Measurements from ENCODE around the gene KCNK4.
"Not testable (repeated sequence)": the region's sequence is repeated elsewhere in the genome, so short reads cannot be mapped to it uniquely, and the experiment has no call there.

Gene KCNK4

DNA sequence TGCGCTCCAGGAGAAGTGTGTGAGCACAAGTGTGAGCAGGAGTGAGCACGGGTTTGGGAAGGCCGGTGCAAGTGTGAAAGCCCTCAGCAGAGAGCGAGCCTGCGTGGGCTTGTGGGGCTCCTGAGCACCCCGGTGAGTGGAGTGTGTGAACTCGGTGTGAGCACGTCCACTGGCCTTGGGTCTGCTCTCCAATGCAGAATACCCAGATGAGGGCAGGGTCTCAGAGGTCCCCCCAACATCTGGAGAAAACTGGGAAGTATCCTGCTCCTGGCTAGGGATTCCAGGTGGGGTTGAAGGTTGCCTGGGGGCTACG, 15.4 kb downstream of the KCNK4 start:
- CTCF ChIA-PET, result interaction anchor here (7.1 to 8.2 kb wide), 2 partner anchors 9 to 46 kb away, joined by 111 to 127 read pairs; partner anchors contain the start of genes PRDX5 and TRMT112
- TF ChIP-seq, protein P1, sequence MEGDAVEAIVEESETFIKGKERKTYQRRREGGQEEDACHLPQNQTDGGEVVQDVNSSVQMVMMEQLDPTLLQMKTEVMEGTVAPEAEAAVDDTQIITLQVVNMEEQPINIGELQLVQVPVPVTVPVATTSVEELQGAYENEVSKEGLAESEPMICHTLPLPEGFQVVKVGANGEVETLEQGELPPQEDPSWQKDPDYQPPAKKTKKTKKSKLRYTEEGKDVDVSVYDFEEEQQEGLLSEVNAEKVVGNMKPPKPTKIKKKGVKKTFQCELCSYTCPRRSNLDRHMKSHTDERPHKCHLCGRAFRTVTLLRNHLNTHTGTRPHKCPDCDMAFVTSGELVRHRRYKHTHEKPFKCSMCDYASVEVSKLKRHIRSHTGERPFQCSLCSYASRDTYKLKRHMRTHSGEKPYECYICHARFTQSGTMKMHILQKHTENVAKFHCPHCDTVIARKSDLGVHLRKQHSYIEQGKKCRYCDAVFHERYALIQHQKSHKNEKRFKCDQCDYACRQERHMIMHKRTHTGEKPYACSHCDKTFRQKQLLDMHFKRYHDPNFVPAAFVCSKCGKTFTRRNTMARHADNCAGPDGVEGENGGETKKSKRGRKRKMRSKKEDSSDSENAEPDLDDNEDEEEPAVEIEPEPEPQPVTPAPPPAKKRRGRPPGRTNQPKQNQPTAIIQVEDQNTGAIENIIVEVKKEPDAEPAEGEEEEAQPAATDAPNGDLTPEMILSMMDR (IDR thresholded peaks at IDR 0.05; ENCODE audit: insufficient read depth, low read length, missing control alignments), result no peak
- POLR2A ChIA-PET, result interaction anchor here (1.0 kb wide), 1 partner anchor 11 kb away, joined by 5 read pairs; the partner anchor contains the start of genes PRDX5 and TRMT112

GRCh38 chr11:64306876-64307622, 15.9 kb downstream of the KCNK4 start:
- TF ChIP-seq, protein P1 (IDR thresholded peaks at IDR 0.05; ENCODE audit: insufficient read depth, low read length, missing control alignments), result no peak
- DNase-seq (ENCODE audit: low read depth, low spot score), result no peak
- ChIA-PET CTCF (interaction anchor here (7.1 to 8.2 kb wide), 2 partner anchors 9 to 46 kb away, joined by 111 to 127 read pairs; partner anchors contain the start of genes PRDX5 and TRMT112), POLR2A (interaction anchor here (1.0 kb wide), 1 partner anchor 10 kb away, joined by 5 read pairs; the partner anchor contains the start of genes PRDX5 and TRMT112)
- peak overlapping the region; percentile 71 for H3K4me3 ChIP-seq (ENCODE audit: low read depth, low read length)

More for the DNA sequence above, 15.4 kb downstream of the KCNK4 start:
- peak overlapping the region; percentile 71 for H3K4me3 ChIP-seq (ENCODE audit: low read depth, low read length)
- no peak for DNase-seq (ENCODE audit: low read depth, low spot score)

DNA sequence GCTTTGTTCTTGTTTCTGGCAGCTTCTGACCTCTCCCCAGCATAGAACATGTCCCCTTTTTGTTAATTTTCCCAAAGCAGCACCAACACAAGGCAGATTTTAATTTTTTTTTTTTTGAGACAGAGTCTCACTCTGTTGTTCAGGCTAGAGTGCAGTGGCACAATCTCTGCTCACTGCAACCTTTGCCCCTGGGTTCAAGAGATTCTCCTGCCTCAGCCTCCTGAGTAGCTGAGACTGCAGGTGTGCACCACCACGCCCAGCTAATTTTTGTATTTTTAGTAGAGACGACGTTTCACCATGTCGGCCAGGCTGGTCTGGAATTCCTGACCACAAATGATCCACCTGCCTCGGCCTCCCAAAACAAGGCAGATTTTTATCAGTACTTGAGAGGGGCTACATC, 16.7 kb downstream of the KCNK4 start:
- DNase-seq (ENCODE audit: low read depth, low spot score); H3K4me3 ChIP-seq (ENCODE audit: low read depth, low read length); POLR2A ChIA-PET: not testable (repeated sequence)
- CTCF ChIA-PET, result interaction anchor here (0.7 to 8.2 kb wide), 3 partner anchors 8 to 47 kb away, joined by 3 to 111 read pairs (median 4); partner anchors contain the start of genes PRDX5 and TRMT112

- ChIA-PET CTCF (interaction anchor here (1.1 to 10.4 kb wide), 3 partner anchors 9 to 43 kb away, joined by 3 to 111 read pairs (median 8); partner anchors contain the start of genes CATSPERZ and ESRRA), POLR2A (no interaction called here)
- DNase-seq (ENCODE audit: low read depth, low spot score), result no peak
- no peak overlapping the region for H3K4me3 ChIP-seq (ENCODE audit: low read depth, low read length)
- TF ChIP-seq, protein P1 (IDR thresholded peaks at IDR 0.05; ENCODE audit: insufficient read depth, low read length, missing control alignments), result no peak
These were observed 21.8 kb downstream of the KCNK4 start for GRCh38 chr11:64312947-64313346.

DNA sequence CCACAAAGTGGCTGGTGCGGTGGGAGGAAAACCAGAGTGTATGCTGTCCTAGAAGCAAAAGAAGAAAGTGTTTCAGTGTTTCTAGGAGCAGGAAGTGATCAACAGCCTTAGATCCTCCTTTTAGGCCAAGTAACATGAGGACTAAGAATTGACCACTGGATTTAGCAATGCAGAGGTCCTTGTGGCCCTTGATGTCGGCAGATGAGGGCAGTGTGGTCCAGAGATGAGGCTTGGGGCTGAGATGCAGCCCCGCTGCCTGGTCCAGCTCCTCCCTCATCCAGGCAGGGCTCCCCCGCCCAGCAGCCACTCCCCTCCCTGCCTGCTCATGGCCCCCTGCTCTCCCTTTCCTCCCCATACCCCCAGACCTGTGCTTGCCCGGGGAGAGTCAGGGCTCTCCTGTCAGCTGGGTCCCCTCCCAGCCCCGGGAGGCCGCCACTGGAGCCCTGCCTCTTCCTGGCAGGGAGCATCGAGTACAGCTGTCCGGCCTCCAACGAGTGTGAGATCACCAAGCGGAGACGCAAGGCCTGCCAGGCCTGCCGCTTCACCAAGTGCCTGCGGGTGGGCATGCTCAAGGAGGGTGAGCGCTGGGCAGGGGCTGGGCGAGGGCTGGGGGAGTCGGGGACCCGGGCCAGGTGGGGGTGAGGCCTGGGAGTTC, 22.5 kb downstream of the KCNK4 start:
- no peak for DNase-seq (ENCODE audit: low read depth, low spot score)
- POLR2A ChIA-PET, result no interaction called here
- TF ChIP-seq, protein P1 (IDR thresholded peaks at IDR 0.05; ENCODE audit: insufficient read depth, low read length, missing control alignments), result no peak

DNA sequence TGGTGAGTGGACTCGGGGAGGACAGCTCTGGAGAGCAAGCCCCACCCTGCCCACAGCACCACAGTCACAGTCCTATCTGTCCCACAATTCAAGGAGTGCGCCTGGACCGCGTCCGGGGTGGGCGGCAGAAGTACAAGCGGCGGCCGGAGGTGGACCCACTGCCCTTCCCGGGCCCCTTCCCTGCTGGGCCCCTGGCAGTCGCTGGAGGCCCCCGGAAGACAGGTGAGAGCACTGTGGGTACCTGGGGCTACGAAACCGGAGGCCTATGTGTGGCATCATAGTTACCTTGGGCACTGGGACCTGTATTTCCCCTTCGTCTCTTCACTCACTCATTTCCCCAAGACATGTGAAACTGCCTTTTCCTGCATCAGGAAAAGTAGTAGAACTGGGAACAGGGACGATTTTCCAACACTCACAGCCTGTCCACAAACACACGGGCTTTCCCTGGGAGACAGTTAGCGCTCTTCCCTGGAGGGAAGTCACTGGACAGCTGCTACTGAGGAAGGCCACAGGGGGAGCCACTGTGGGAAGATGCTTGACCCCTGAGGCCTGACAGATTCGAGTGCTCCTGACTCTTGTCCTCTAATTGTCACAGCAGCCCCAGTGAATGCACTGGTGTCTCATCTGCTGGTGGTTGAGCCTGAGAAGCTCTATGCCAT, 23.2 kb downstream of the KCNK4 start:
- ChIA-PET CTCF (interaction anchor here (1.8 to 10.4 kb wide), 2 partner anchors 10 to 41 kb away, joined by 8 to 111 read pairs; partner anchors contain the start of genes CATSPERZ and ESRRA), POLR2A (interaction anchor here (0.8 kb wide), 1 partner anchor 68 kb away, joined by 3 read pairs; no protein-coding TSS in a partner anchor)
- DNase-seq (ENCODE audit: low read depth, low spot score), result no peak
- H3K4me3 ChIP-seq (ENCODE audit: low read depth, low read length), result no peak overlapping the region
- TF ChIP-seq, protein P1 (IDR thresholded peaks at IDR 0.05; ENCODE audit: insufficient read depth, low read length, missing control alignments), result no peak

More for the DNA sequence above, 22.5 kb downstream of the KCNK4 start:
- CTCF ChIA-PET, result interaction anchor here (1.8 to 10.4 kb wide), 2 partner anchors 9 to 42 kb away, joined by 8 to 111 read pairs; partner anchors contain the start of genes CATSPERZ and ESRRA
- H3K4me3 ChIP-seq (ENCODE audit: low read depth, low read length), result no peak overlapping the region
